ENCODE results near the gene GNA12. TPM values are rescaled to one million over a fixed set of nuclear protein-coding genes. Genes with fewer than 3 reads are reported as not detected.

GNA12 gene
- total and polyA plus RNA-seq, 2 of the 4 experiments (the other 2 are of a cell fraction): 14.3 to 93.9 TPM

DNA sequence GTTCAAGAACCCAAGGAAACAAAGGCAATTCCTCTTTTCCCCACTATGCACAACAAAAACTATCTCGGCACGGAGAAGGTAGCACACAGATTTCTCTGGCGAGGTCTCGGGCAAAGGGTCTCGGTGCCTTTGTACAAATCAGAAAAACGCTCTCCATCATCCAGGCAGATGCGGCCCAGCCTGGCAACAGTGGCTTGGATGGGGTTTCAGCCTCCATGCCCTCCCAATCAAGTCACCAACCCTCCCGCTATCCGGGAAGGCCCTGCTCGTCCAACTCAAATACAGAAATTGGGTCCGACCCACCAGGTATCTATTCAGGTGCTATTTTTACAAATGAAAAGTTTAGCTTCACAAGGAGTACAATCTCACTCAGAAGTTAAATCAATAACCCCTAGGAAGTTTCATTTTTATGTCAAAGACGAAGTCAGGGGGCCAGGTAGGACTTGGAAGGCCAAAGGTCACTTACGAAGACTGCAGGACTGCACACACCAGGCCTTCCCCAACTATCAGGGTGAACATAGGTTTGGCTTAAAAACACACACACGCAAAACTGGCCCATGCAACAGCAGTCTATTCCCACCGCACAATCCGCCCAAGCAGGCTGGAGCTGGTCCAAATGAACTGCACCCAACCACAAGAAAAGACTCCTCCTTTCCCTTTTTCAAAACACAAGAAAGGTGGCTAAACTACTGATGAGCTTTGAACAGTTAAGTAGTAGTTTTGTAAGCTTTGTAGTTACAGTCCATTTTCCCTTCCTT, 43.0 kb downstream of the GNA12 start (continued):
- no peak for TF ChIP-seq MAFK (IDR thresholded peaks at IDR 0.05; ENCODE audit: low read depth, low read length)

DNA sequence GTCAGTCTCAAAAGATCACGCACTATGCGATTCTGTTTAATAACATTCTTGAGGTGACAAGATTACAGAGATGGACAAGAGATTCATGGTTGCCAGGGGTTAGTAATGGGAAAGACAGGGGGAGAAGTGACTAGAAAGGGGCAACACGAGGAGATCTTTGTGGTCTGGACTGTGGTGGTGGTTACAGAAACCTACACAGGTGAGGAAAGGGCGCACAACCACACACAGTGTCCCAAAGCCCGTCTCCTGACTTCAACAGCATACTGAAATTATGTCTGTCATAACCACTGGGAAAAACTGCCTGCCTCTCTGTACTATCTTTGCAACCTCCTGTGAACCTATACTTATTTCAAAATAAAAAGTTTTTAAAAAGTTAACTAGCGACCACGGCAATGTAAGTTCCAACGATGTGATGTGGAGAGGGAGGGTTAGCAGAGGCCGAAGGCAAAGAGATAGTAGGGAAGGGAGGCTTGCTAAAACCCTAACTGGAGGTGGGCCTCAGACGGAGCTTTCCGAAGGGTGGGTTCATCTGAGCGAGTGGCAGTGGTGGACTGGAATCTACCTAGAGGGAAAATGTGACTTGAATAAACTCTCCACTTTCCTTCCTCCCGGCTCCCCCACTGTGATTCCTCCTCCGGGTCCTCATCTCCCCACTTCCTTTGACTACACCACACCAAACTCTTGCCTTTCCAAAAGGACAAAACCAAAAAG, 43.7 kb downstream of the GNA12 start:
- H2BK15ac ChIP-seq (ENCODE audit: low read depth, low read length): peak overlapping the region; percentile 58; the same call in 2 of the 3 replicates
- H2BK120ac ChIP-seq (ENCODE audit: low read depth, low read length): peak overlapping the region; percentile 78
- in situ Hi-C loops (cut with MboI; ENCODE audit: low sequenced_read_pairs) (no loop called here), intact Hi-C loops (cut with micrococcal nuclease) (no loop called here), dilution Hi-C loops (cut with HindIII; ENCODE audit: low sequenced_read_pairs, unreplicated experiment) (no loop called here)
- no peak overlapping the region for H2BK5ac ChIP-seq (ENCODE audit: low read depth, low read length, poor library complexity, severe bottlenecking)
- H4K8ac ChIP-seq (ENCODE audit: low read depth in 2 of 2, low read length in 2 of 2): peak overlapping the region in 1 of 2 experiments; percentile 3; a peak in 1 of 4 replicates
- H2AK9ac ChIP-seq (replicated peaks; ENCODE audit: low read depth, low read length, poor library complexity): no peak overlapping the region
- H4K5ac ChIP-seq (ENCODE audit: low read depth, low read length): no peak overlapping the region
- H3K79me1 ChIP-seq (ENCODE audit: low read depth in 1 of 2, low read length in 2 of 2): peaks cover 52 to 79% of the 10 kb centered on the region in 2 experiments
- WGBS, 2 experiments (ENCODE audit: extremely low coverage in 2 of 2, insufficient read length in 1 of 2): 100% methylated on average over 2 of the region's 14 CpGs; no CpG with 5 or more reads in 1 of the 2 experiments
- no peak overlapping the region for H2AFZ ChIP-seq (replicated peaks; ENCODE audit: low read length, poor library complexity)
- no peak overlapping the region for H3K18ac ChIP-seq (ENCODE audit: low read depth, low read length)
- no peak overlapping the region for H3K9ac ChIP-seq (ENCODE audit: low read depth, low read length)
- peak overlapping the region; percentile 60; the same call in 1 of the 2 replicates for H2AK5ac ChIP-seq (ENCODE audit: low read depth, low read length)
- no peaks in the 10 kb centered on the region for H3K9me3 ChIP-seq (ENCODE audit: control insufficient read depth, insufficient read depth, low read length)
- ChIA-PET POLR2A (ENCODE audit: unreplicated experiment) (no interaction called here), CTCF (no interaction called here)
- peak overlapping the region; percentile 56; the same call in 1 of the 2 replicates for H3K27ac ChIP-seq (ENCODE audit: insufficient read depth, low read length)
- H3K4ac ChIP-seq (ENCODE audit: low read depth, low read length): peak overlapping the region; percentile 78
- H3K23ac ChIP-seq (ENCODE audit: low read depth, low read length): peak overlapping the region; percentile 22; the same call in 1 of the 2 replicates
- peaks cover 45% of the 10 kb centered on the region for H3K9me1 ChIP-seq (ENCODE audit: insufficient read depth, low read length)
- TF ChIP-seq CHD1 (IDR thresholded peaks at IDR 0.05; ENCODE audit: low read depth, low read length) (no peak), RFX5 (IDR thresholded peaks at IDR 0.05; ENCODE audit: low read depth, low read length) (no peak), CEBPB (IDR thresholded peaks at IDR 0.05; ENCODE audit: low read depth, low read length) (no peak), MAFK (IDR thresholded peaks at IDR 0.05; ENCODE audit: low read depth, low read length) (no peak), RAD21 (IDR thresholded peaks at IDR 0.05; ENCODE audit: low read length) (no peak), BHLHE40 (IDR thresholded peaks at IDR 0.05; ENCODE audit: low read depth, low read length) (no peak)
- TF ChIP-seq, protein P1, sequence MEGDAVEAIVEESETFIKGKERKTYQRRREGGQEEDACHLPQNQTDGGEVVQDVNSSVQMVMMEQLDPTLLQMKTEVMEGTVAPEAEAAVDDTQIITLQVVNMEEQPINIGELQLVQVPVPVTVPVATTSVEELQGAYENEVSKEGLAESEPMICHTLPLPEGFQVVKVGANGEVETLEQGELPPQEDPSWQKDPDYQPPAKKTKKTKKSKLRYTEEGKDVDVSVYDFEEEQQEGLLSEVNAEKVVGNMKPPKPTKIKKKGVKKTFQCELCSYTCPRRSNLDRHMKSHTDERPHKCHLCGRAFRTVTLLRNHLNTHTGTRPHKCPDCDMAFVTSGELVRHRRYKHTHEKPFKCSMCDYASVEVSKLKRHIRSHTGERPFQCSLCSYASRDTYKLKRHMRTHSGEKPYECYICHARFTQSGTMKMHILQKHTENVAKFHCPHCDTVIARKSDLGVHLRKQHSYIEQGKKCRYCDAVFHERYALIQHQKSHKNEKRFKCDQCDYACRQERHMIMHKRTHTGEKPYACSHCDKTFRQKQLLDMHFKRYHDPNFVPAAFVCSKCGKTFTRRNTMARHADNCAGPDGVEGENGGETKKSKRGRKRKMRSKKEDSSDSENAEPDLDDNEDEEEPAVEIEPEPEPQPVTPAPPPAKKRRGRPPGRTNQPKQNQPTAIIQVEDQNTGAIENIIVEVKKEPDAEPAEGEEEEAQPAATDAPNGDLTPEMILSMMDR (conservative IDR thresholded peaks at IDR 0.05; ENCODE audit: low read depth, low read length): no peak
- TF ChIP-seq, protein P2, sequence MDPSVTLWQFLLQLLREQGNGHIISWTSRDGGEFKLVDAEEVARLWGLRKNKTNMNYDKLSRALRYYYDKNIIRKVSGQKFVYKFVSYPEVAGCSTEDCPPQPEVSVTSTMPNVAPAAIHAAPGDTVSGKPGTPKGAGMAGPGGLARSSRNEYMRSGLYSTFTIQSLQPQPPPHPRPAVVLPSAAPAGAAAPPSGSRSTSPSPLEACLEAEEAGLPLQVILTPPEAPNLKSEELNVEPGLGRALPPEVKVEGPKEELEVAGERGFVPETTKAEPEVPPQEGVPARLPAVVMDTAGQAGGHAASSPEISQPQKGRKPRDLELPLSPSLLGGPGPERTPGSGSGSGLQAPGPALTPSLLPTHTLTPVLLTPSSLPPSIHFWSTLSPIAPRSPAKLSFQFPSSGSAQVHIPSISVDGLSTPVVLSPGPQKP (IDR thresholded peaks at IDR 0.05; ENCODE audit: borderline replicate concordance, low read depth, low read length): no peak
- H2BK20ac ChIP-seq (ENCODE audit: low read depth, low read length): no peak overlapping the region
- peak overlapping the region; percentile 83 for H4K91ac ChIP-seq (ENCODE audit: insufficient read depth, low read depth, low read length)
- H3K4me1 ChIP-seq (ENCODE audit: control insufficient read depth, insufficient read depth, low read length): peaks cover 30% of the 10 kb centered on the region
- no TSS peak for BruUV-seq (replicated peaks)
- H3K4me3 ChIP-seq (ENCODE audit: insufficient read depth, low read depth, low read length): no peak overlapping the region
- peaks cover 8% of the 10 kb centered on the region; the same call in 1 of the 2 replicates for H4K20me1 ChIP-seq (ENCODE audit: insufficient read depth, low read length)
- H3K14ac ChIP-seq (replicated peaks; ENCODE audit: low read depth, low read length): peak overlapping the region; percentile 36; the same call in 1 of the 2 replicates
- ATAC-seq (ENCODE audit: low read depth): no peak
- H3K36me3 ChIP-seq (ENCODE audit: control insufficient read depth, insufficient read depth, low read length): no peaks in the 10 kb centered on the region
- no peak overlapping the region for H3K56ac ChIP-seq (ENCODE audit: extremely low read depth, insufficient read depth, low read length)
- no peak overlapping the region for H3K4me2 ChIP-seq (ENCODE audit: low read depth, low read length)
- no peaks in the 10 kb centered on the region for H3K27me3 ChIP-seq (ENCODE audit: control insufficient read depth, insufficient read depth, low read length)
- DNase-seq: no peak

All from IMR-90 (cell line).